GM19023 (cell line): ENCODE measurements around the gene PLXNA3.
A peak's percentile ranks its signal among the peaks of the same experiment; 100 is the strongest.

Experiments
- ATAC-seq: cut with Tn5 transposase; IDR thresholded peaks from one replicate; pipeline ENCODE4 v1.9.1; 2021; ENCODE audit warnings: mild to moderate bottlenecking, moderate library complexity; ENCODE audit not compliant: unreplicated experiment

PLXNA3 gene

DNA sequence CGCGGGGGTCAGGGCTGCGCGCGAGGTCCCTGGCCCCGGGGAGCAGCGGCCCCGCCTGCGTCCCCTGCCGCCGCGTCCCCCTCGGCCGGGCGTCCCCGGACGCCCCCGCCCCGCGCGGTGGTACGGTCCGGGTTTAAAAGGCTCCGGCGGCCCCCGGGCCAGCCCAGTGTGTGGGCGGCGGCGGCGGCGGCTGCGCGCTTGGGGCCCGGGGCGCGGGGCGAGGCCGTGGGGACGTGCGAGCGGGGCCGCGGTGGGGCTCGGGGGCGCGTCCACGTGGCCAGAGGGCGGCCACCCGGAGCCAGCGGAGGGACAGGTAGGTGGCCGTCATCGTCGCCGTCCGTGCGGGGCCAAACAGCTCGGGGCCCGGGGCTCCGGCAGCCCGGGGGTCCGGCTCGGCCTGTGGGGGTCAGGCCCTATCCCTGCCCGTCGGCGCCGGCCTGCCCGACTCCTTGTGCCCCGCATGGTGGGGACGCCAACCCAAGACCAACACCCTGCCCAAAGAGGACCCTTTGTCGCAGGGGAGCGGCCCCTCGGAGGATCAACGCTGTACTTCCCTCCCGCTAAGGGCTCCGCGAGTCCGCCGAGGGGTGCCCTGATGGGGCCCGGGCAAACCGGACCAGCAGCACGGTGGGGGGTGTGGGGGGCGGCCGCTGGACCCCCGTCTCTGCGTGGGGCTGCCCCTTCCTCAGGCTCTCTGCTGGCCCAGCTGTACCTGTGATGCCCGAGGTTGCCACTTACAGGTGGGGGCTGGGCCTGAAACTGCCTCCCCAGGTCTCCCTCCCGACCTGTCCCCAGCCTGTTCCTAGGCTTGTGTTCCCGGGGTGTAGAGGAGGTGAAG is at the start of gene PLXNA3:
Gene PLXNA3, plus strand, starts transcription at position 166 of the 838 bp plus-strand sequence. CDS start 1,903 bp downstream, outside the sequence.
- ATAC-seq: peak; percentile 68

- ATAC-seq: no peak
Measured at GRCh38 chrX:154408659-154409221, 49.3 kb upstream of the PLXNA3 start.

DNA sequence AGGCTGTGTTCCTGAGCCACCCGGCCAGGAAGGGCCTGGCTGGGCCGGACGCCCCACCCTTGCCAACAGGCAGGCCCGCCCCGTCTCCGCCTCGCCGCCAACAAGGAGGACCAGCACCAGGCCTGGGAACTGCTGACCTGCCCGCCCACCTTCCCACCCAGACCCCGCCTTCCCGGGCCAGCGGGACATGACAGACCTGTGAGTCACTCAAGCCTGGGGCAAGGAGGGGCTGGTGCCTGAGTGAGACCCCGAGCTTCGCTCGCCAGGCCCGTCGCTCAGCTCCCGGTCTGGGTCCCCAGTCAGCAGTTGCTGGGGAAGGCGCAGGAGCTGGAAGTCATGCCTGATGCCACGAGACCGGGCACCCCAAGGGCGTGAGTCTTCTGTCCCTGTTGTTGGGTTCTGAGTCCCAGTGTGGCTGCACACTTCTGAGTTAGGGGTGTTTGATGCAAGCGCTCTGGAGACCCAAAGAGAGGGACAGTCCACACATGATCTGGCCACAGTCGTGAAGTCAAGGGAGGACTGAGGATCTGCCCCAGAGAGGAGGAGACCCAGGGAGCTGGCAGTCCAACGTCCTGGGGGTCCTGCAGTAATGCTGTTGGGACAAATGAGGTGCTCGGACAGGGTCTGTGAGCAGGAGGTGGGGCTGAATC is 48.7 kb upstream of the PLXNA3 start, which contains the start of gene DNASE1L1:
Gene DNASE1L1, minus strand, starts transcription at position 33 of the 650 bp plus-strand sequence. CDS start 3,686 bp downstream, outside the sequence.
- no peak for ATAC-seq

DNA sequence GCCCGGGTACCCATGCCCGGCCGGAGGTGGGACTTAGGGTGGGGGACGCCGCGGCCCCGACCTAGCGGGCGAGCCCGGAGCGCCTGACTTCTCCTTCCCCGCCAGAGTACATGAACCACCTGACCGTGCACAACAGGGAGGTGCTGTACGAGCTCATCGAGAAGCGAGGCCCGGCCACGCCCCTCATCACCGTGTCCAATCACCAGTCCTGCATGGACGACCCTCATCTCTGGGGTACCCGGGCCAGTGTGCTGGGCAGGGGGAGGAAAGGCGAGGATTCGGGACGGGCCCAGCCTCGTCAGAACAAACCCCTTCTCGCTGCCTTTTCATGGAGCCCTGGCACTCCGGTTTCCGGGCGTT is 46.1 kb upstream of the PLXNA3 start:
- peak; percentile 79 for ATAC-seq

GRCh38 chrX:154412468-154412867 is 45.6 kb upstream of the PLXNA3 start:
- ATAC-seq: no peak

- ATAC-seq: no peak
Measured at GRCh38 chrX:154413142-154413541, 44.9 kb upstream of the PLXNA3 start.

GRCh38 chrX:154417157-154417556 is 40.9 kb upstream of the PLXNA3 start:
- ATAC-seq: no peak

DNA sequence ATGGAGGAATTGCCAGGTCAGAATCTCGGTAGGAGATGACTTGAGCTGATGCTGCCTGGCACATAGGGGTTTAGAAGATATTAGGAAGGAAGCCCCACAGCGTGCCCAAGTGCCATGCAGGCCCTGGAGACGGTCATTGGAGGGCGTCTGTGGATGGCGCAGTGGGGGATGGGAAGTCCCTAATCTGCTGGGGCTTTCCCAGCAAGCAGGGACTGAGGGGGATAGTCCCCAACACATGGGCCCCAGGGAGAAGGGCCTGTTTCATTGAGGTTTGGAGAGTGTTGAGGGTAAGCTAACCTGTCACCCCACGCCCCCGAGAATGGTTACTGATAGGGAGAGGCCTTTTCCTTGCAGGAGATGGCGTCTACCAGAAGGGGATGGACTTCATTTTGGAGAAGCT is 38.9 kb upstream of the PLXNA3 start:
- no peak for ATAC-seq

DNA sequence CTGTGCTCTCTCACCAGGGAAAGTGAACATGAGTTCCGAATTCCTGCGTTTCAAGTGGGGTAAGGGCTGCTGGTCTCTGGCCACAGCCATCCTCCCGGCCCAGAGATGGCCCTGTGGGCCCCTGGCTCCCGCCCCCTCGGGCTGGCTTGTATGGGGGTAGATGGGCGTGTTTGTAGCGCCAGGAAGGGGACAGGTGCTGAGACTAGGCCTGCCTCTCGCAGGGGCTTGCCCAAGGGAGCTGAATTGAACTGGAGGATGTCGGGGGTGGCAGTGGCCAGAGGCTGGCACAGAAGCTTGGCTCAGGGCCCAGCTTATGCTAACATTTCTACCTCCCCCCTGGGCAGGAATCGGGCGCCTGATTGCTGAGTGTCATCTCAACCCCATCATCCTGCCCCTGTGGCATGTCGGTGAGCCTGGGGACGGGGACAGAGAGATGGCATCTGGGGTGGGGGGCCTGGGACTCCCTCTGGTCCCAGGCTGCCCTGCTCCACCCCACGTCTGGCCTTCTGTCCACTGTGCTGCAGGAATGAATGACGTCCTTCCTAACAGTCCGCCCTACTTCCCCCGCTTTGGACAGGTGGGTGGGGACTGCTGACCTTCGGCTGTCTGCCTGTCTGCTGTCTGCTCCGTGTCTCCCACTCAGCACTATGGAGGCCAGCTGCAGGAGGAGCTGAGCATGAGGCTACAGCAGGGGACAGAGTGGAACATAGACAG is 38.2 kb upstream of the PLXNA3 start:
- no peak for ATAC-seq

DNA sequence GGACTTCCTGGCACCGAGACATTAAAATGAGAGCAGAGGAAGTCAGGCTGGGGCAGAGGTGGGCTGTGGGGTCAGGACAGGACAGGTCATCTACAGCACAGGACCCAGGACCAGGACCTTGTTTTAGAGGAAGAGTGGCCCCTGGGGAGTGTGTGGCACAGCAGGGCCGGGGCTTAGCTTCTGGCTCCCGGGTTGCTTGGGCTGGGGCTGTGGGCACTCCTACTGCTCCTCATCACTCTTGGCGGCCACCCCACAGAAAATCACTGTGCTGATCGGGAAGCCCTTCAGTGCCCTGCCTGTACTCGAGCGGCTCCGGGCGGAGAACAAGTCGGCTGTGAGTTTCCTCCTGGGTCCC is 37.7 kb upstream of the PLXNA3 start:
- ATAC-seq: no peak

- ATAC-seq: no peak
Measured at GRCh38 chrX:154426916-154427770, 30.9 kb upstream of the PLXNA3 start.

- ATAC-seq: peak; percentile 93
Measured at GRCh38 chrX:154428176-154429171, 29.6 kb upstream of the PLXNA3 start, which contains the start of gene ATP6AP1. Gene ATP6AP1, plus strand, starts transcription at chrX:154428677. Its CDS starts 16 bp downstream, at chrX:154428693.

DNA sequence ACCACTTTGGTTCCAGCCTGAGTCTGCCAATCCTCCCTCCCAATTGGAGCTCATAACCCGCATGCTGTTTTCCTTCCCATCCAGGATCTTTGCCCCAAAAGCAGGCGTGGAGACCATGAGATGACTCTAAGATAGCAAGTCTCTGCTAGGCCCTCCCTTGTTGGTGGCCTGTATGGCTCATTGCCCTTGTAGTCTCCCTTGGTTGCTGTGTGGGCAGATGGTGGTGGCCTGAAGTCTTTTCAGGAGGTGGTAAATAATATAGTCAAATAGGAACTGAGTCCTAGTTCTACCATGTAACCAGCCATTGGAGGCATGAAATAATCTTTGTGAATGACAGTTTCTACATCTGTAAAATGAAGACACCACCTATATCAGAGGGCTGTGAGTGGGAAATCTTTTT is 28.4 kb upstream of the PLXNA3 start:
- ATAC-seq: no peak

- ATAC-seq: no peak
Measured at GRCh38 chrX:154430479-154430878, 27.6 kb upstream of the PLXNA3 start.

GRCh38 chrX:154430916-154431315 is 27.2 kb upstream of the PLXNA3 start:
- ATAC-seq: no peak

DNA sequence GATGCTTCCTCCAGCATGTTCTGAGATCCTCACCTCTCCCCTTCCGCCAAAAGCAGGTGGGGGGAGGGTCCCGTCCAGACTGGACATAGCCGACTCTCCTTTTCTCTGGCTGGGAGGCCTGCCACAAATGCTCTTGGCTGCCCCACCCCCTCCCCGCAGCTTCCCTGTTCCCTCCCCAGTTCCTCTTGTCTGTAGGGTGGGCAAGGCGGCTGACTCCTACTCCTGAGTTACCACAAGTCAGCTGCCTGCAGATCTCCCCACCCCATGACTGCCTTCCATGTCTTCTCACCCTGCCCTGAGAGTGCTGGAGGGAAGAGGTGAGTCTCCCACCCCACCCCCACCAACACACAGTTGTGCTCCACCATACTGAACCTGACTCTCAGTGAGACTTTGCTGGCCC is 26.7 kb upstream of the PLXNA3 start:
- no peak for ATAC-seq

DNA sequence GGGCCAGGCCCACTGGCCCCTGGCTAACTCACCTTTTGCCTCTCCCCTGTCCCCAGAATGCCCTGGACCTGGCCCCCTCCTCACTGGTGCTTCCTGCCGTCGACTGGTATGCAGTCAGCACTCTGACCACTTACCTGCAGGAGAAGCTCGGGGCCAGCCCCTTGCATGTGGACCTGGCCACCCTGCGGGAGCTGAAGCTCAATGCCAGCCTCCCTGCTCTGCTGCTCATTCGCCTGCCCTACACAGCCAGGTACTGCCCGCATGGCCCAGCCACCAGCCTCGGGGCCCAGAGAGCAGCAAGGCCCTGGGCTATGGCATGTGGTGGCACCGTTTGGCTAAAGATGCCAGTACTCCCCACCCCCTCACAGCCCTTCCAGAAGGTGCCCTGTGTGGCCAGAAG is 25.9 kb upstream of the PLXNA3 start:
- no peak for ATAC-seq

GRCh38 chrX:154433605-154434004 is 24.5 kb upstream of the PLXNA3 start:
- no peak for ATAC-seq
